Loucy (cell line): ENCODE results near the gene GDF11.

Source experiments
- H2AFZ ChIP-seq: fragments of 200-600 bp; sonication (generic); 2 replicates; pipeline ENCODE4 v1.6.0; 2016; ENCODE audit warnings: antibody characterized with exemption, mild to moderate bottlenecking, low read length, moderate library complexity
- H3F3A ChIP-seq: fragments of 200-600 bp; 2 replicates; pipeline ENCODE4 v1.6.0; 2016; ENCODE audit warnings: antibody characterized with exemption, low read depth, mild to moderate bottlenecking
- H3K27me3 ChIP-seq: fragments of 200-600 bp; sonication (generic); 2 replicates; pipeline ENCODE4 v1.6.1; 2014; ENCODE audit warnings: low read length, mild to moderate bottlenecking; ENCODE audit not compliant: insufficient read depth, poor library complexity, severe bottlenecking
- H3K36me3 ChIP-seq: fragments of 200-600 bp; sonication (generic); 2 replicates; pipeline ENCODE4 v1.6.1; 2016; ENCODE audit warnings: low read length; ENCODE audit not compliant: insufficient read depth
- H3K4me1 ChIP-seq: fragments of 200-600 bp; sonication (generic); 2 replicates; pipeline ENCODE4 v1.5.1; 2014; ENCODE audit warnings: low read length, mild to moderate bottlenecking; ENCODE audit not compliant: insufficient read depth, poor library complexity, severe bottlenecking
- H3K4me2 ChIP-seq: fragments of 200-600 bp; sonication (generic); 2 replicates; pipeline ENCODE4 v1.6.0; 2014; ENCODE audit warnings: antibody characterized with exemption, low read length, low read depth, mild to moderate bottlenecking; ENCODE audit not compliant: poor library complexity, severe bottlenecking
- H3K4me3 ChIP-seq: fragments of 200-600 bp; sonication (generic); 2 replicates; pipeline ENCODE4 v1.5.1; 2014; ENCODE audit warnings: low read length, mild to moderate bottlenecking, mixed read lengths; ENCODE audit not compliant: poor library complexity, severe bottlenecking
- H3K79me2 ChIP-seq: fragments of 200-600 bp; sonication (generic); 2 replicates; pipeline ENCODE4 v1.6.1; 2014; ENCODE audit warnings: low read length; ENCODE audit not compliant: insufficient read depth
- H3K9ac ChIP-seq: fragments of 200-600 bp; sonication (generic); 2 replicates; pipeline ENCODE4 v1.6.0; 2014; ENCODE audit warnings: mild to moderate bottlenecking, low read depth, low read length, moderate library complexity; ENCODE audit not compliant: poor library complexity, severe bottlenecking
- H3K9me2 ChIP-seq: fragments of 200-600 bp; sonication (generic); replicated peaks from 2 replicates; pipeline ENCODE4 v1.6.1; 2016; ENCODE audit warnings: low read depth, low read length, mixed read lengths
- H3K9me3 ChIP-seq: fragments of 200-600 bp; sonication (generic); 2 replicates; pipeline ENCODE4 v1.6.1; 2014; ENCODE audit warnings: mild to moderate bottlenecking, antibody characterized with exemption, low read length, low read depth; ENCODE audit not compliant: insufficient read depth
- H4K20me1 ChIP-seq: fragments of 200-600 bp; sonication (generic); 2 replicates; pipeline ENCODE4 v1.6.0; 2014; ENCODE audit warnings: antibody characterized with exemption, low read length, mild to moderate bottlenecking; ENCODE audit not compliant: insufficient read depth, poor library complexity, severe bottlenecking
- CTCF ChIP-seq: fragments of 200-600 bp; sonication (generic); conservative IDR thresholded peaks from 2 replicates; pipeline ENCODE4 v1.5.1; 2014; ENCODE audit warnings: mild to moderate bottlenecking, antibody characterized with exemption, low read length
- EZH2phosphoT487 ChIP-seq: fragments of 200-600 bp; IDR thresholded peaks from 2 replicates; pipeline ENCODE4 v1.6.1; 2018; ENCODE audit warnings: antibody characterized with exemption, mild to moderate bottlenecking, moderate library complexity, borderline replicate concordance

The GDF11 gene

GRCh38 chr12:55704824-55705718 lies 37.9 kb upstream of the GDF11 start:
- Histone ChIP-seq H3K27me3 (no peaks in the 10 kb centered on the region), H4K20me1 (no peaks in the 10 kb centered on the region), H3F3A (no peaks in the 10 kb centered on the region), H3K36me3 (no peaks in the 10 kb centered on the region), H2AFZ (no peak overlapping the region), H3K4me2 (no peak overlapping the region), H3K79me2 (no peaks in the 10 kb centered on the region), H3K4me1 (peaks cover 14% of the 10 kb centered on the region), H3K9me2 (no peaks in the 10 kb centered on the region), H3K9ac (no peak overlapping the region), H3K4me3 (no peak overlapping the region), H3K9me3 (no peaks in the 10 kb centered on the region)
- TF ChIP-seq CTCF = no peak

- no peak overlapping the region for H3K9ac ChIP-seq
- H3K9me2 ChIP-seq = no peaks in the 10 kb centered on the region
- no peaks in the 10 kb centered on the region for H3K9me3 ChIP-seq
- H3F3A ChIP-seq = no peaks in the 10 kb centered on the region
- no peak overlapping the region for H2AFZ ChIP-seq
- TF ChIP-seq CTCF (peak; percentile 69), EZH2phosphoT487 (no peak)
- H3K27me3 ChIP-seq = no peaks in the 10 kb centered on the region
- H3K79me2 ChIP-seq = no peaks in the 10 kb centered on the region
- H4K20me1 ChIP-seq = no peaks in the 10 kb centered on the region
- peaks cover 14% of the 10 kb centered on the region for H3K4me1 ChIP-seq
- H3K4me3 ChIP-seq = no peak overlapping the region
- H3K36me3 ChIP-seq = no peaks in the 10 kb centered on the region
- H3K4me2 ChIP-seq = no peak overlapping the region
Measured at GRCh38 chr12:55705782-55706402, 37.0 kb upstream of the GDF11 start.

DNA sequence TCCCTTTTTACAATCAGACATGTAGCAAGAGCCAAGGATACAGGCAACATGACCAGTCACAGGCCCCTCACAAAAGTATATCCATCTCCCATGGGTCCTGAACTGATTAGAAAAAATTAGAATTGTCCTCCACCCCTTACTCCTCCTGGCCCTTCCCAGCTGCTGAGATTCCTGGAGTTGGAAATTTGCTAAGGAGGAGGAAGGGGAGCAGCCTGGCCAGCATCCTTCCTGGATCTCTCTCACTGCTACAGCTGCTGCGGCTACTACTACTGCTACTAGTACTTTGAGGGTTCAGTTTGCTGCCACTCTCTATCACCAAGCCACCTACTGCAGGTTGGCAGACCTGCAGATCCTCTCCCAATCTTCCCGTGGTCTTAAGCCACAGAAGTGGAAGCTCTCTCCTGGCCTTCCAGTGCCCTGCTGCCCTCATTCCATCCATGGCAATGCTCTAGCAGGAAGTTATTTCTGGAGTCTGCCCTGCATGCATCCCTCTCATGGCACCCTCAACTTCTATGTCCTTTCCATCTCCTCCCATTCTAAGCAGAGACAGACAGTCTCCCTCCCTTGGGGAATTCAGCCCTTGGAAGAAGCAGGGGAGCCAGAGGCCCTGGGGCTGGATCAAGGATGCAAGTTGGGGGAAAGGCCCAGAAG lies 36.2 kb upstream of the GDF11 start:
- Histone ChIP-seq H3K9me2 (no peaks in the 10 kb centered on the region), H3K36me3 (no peaks in the 10 kb centered on the region), H2AFZ (0 out of 2 replicates have a peak overlapping the region, but pooled peaks have one; percentile 17), H3K4me3 (peak overlapping the region; percentile 56), H3K9me3 (no peaks in the 10 kb centered on the region), H3K4me1 (peaks cover 14% of the 10 kb centered on the region), H3K4me2 (peak overlapping the region; percentile 93), H3K27me3 (no peaks in the 10 kb centered on the region), H3F3A (no peaks in the 10 kb centered on the region), H3K79me2 (no peaks in the 10 kb centered on the region), H4K20me1 (no peaks in the 10 kb centered on the region), H3K9ac (no peak overlapping the region)
- TF ChIP-seq EZH2phosphoT487 = no peak
- no peak for TF ChIP-seq CTCF
